Gastroesophageal sphincter (tissue), 4 donors: ENCODE results near the gene EGR2. TPM values are rescaled to one million over a fixed set of nuclear protein-coding genes. Genes with fewer than 3 reads are reported as not detected.

ENCODE experiments used
- ATAC-seq: fragments of 150-250 bp; one replicate; pipeline ENCODE4 v1.9.1; 2016; ENCODE audit warnings: mild to moderate bottlenecking, moderate library complexity
- H3K27ac ChIP-seq, 4 donors: fragments of 200-600 bp; sonication (generic) in 3 of 4; 1 replicate in 3 of 4; 2 replicates in 1 of 4; pipeline ENCODE4 v1.5.1; 2016 to 2019
- H3K27me3 ChIP-seq: fragments of 200-600 bp; sonication (generic); one replicate; pipeline ENCODE4 v1.5.1; 2019
- H3K36me3 ChIP-seq, 2 donors: fragments of 200-600 bp; sonication (generic); one replicate each; pipeline ENCODE4 v1.5.1; 2019; ENCODE audit warnings: control low read depth in 1 of 2
- H3K4me1 ChIP-seq, 3 donors: fragments of 200-600 bp; sonication (generic); 1 replicate in 2 of 3; 2 replicates in 1 of 3; pipeline ENCODE4 v1.5.1; 2016 to 2019; ENCODE audit warnings: control low read depth in 2 of 3
- H3K4me3 ChIP-seq, 2 donors: fragments of 200-600 bp; sonication (generic); one replicate each; pipeline ENCODE4 v1.5.1; 2019; ENCODE audit warnings: mild to moderate bottlenecking in 1 of 2, moderate library complexity in 1 of 2
- H3K9me3 ChIP-seq, 3 donors: fragments of 200-600 bp; sonication (generic); one replicate each; pipeline ENCODE4 v1.5.1; 2017 to 2019; ENCODE audit warnings: control low read depth in 2 of 3
- EP300 ChIP-seq: sonication (generic); formaldehyde crosslinking; IDR thresholded peaks from one replicate; pipeline ENCODE4 v1.6.1; 2017; ENCODE audit warnings: antibody characterized with exemption, mild to moderate bottlenecking
- POLR2A ChIP-seq, 2 donors: fragments of 450-650 bp; IDR thresholded peaks; one replicate each; pipeline ENCODE4 v1.6.1; 2017; ENCODE audit warnings: antibody characterized with exemption in 2 of 2, mild to moderate bottlenecking in 2 of 2, moderate library complexity in 1 of 2
- POLR2AphosphoS5 ChIP-seq: sonication (generic); formaldehyde crosslinking; IDR thresholded peaks from one replicate; pipeline ENCODE4 v1.6.1; 2017; ENCODE audit warnings: antibody characterized with exemption
- WGBS, 2 donors: methylation state at CpG; one replicate each; pipeline ENCODE4 v1.1.5; 2018; ENCODE audit warnings: low coverage in 1 of 2; 5-methylcytosine and 5-hydroxymethylcytosine counted together
- total RNA-seq, 4 donors: library from RNA; depleted of rRNA; stranded (reverse); fragments of >200 nt; gene quantifications; one replicate each; pipeline ENCODE4 v1.1.0, GENCODE V29; 2016
- TF ChIP-seq, protein P1 (sequence below), 4 experiments: fragments of 200-600 bp in 2 of 4; fragments of 450-650 bp in 2 of 4; sonication (generic) in 1 of 4; IDR thresholded peaks; one replicate each; pipeline ENCODE4 v1.5.1; 2017 to 2019; ENCODE audit warnings: antibody characterized with exemption in 4 of 4, mild to moderate bottlenecking in 2 of 4, moderate library complexity in 2 of 4

The EGR2 gene
- total RNA-seq, 4 donors from 2014 or later = 0.52 to 1.3 (median 1.1) TPM

DNA sequence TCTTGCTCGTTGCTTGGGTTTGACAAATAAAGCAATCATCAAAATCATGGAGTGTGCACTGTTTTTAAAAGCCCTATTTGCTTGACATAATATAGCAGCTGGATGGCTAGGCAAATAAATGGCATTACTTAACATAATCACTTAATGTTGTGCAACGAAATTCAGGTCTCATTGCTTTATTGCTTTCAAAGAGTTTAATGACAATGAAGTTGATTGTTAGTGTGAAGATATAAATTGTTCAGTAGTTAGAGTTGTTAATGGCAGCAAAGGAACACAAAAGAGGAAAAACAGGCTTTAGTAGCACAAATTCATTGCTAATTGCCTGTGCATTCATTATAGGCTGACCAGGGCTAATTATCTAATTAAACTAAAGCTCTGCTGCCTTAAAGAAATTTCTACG is 19.3 kb downstream of the EGR2 start:
- peaks cover 23% of the 10 kb centered on the region for H3K27me3 ChIP-seq
- no peak for TF ChIP-seq POLR2A (IDR thresholded peaks at IDR 0.05)
- TF ChIP-seq, protein P1, sequence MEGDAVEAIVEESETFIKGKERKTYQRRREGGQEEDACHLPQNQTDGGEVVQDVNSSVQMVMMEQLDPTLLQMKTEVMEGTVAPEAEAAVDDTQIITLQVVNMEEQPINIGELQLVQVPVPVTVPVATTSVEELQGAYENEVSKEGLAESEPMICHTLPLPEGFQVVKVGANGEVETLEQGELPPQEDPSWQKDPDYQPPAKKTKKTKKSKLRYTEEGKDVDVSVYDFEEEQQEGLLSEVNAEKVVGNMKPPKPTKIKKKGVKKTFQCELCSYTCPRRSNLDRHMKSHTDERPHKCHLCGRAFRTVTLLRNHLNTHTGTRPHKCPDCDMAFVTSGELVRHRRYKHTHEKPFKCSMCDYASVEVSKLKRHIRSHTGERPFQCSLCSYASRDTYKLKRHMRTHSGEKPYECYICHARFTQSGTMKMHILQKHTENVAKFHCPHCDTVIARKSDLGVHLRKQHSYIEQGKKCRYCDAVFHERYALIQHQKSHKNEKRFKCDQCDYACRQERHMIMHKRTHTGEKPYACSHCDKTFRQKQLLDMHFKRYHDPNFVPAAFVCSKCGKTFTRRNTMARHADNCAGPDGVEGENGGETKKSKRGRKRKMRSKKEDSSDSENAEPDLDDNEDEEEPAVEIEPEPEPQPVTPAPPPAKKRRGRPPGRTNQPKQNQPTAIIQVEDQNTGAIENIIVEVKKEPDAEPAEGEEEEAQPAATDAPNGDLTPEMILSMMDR (IDR thresholded peaks at IDR 0.05) = no peak
- no peak for TF ChIP-seq EP300
- no peak for TF ChIP-seq POLR2AphosphoS5
- WGBS, 2 donors = 68 to 82% methylated on average over 3 of the region's 3 CpGs
- ATAC-seq = no peak
- H3K36me3 ChIP-seq = no peaks in the 10 kb centered on the region
- H3K4me3 ChIP-seq = no peak overlapping the region
- H3K27ac ChIP-seq = no peak overlapping the region
- no peaks in the 10 kb centered on the region for H3K4me1 ChIP-seq
- no peaks in the 10 kb centered on the region for H3K9me3 ChIP-seq

DNA sequence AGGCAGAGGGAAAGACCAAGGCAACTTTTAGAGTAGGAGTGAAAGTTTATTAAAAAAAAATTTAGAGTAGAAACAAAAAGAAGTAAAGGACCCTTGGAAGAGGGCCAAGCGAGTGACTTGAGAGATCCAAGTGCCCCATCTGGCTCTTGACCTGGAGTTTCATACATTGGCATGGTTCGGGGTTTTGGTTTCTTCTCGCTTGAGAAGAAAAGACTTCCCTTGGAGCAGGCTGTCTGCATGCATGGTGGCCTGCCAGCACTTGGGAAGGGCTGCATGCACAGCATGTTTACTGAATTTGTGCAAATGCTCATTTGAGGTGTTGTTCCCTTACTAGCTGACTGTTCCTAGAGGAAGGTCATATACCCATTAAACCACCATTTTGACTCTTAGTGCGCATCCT is 20.4 kb downstream of the EGR2 start:
- Histone ChIP-seq H3K4me1 (no peaks in the 10 kb centered on the region), H3K27me3 (peaks cover 23% of the 10 kb centered on the region), H3K27ac (no peak overlapping the region), H3K4me3 (no peak overlapping the region), H3K9me3 (no peaks in the 10 kb centered on the region), H3K36me3 (no peaks in the 10 kb centered on the region)
- no peak for TF ChIP-seq EP300
- no peak for TF ChIP-seq POLR2AphosphoS5
- no peak for TF ChIP-seq POLR2A (IDR thresholded peaks at IDR 0.05)
- TF ChIP-seq, protein P1 (IDR thresholded peaks at IDR 0.05) = no peak
- WGBS, 2 donors = 69 to 90% methylated on average over 3 to 4 of the region's 4 CpGs
- ATAC-seq = no peak

DNA sequence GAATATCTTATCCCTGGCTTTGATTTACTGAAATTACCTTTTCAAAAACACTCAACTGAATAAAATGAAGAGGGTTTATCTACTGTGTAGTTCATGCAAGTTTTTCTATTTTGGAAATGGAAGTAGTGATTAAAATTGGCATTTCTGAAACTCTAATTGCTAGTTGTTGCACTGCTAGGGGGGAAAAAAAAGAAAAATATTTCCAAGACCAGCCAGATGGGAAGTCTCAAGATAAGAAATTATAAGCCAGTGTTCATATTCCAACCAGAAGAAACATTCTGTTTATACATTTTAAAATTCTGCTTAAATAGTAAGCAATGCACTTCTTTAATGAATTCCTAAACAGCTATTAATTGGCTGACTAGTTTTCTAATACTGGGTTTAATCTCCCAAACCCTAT is 21.1 kb downstream of the EGR2 start:
- TF ChIP-seq EP300 (no peak), POLR2AphosphoS5 (no peak), POLR2A (IDR thresholded peaks at IDR 0.05) (no peak)
- TF ChIP-seq, protein P1 (IDR thresholded peaks at IDR 0.05) = no peak
- H3K4me1 ChIP-seq = no peaks in the 10 kb centered on the region
- no peak overlapping the region for H3K4me3 ChIP-seq
- H3K9me3 ChIP-seq = no peaks in the 10 kb centered on the region
- ATAC-seq = no peak
- peaks cover 23% of the 10 kb centered on the region for H3K27me3 ChIP-seq
- no peak overlapping the region for H3K27ac ChIP-seq
- H3K36me3 ChIP-seq = no peaks in the 10 kb centered on the region

DNA sequence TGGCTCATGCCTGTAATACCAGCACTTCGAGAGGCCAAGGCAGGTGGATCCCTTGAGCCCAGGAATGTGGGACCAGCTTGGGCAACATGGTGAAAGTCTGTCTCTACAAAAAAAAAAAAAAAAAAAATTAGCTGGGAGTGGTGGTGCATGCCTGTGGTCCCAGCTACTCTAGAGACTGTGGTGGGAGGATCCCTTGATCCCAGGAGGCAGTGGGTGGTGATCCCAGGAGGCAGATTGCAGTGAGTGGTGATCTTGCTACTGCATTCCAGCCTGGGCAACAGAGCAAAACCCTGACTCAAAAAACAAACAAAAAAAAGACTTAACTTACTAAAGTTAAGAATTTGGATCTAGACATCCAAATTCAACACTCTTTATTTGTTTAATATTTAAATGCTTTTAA is 21.9 kb downstream of the EGR2 start:
- Histone ChIP-seq H3K36me3 (no peaks in the 10 kb centered on the region), H3K27ac (no peak overlapping the region), H3K4me3 (no peak overlapping the region), H3K9me3 (no peaks in the 10 kb centered on the region), H3K4me1 (peaks cover 0 to 6% (median 5%) of the 10 kb centered on the region in 3 donors), H3K27me3 (peaks cover 20% of the 10 kb centered on the region)
- WGBS, 2 donors = no CpG with 5 or more reads among the region's 1 CpG
- no peak for ATAC-seq
- no peak for TF ChIP-seq POLR2A (IDR thresholded peaks at IDR 0.05)
- TF ChIP-seq, protein P1 (IDR thresholded peaks at IDR 0.05) = no peak
- TF ChIP-seq POLR2AphosphoS5 = no peak
- TF ChIP-seq EP300 = no peak

DNA sequence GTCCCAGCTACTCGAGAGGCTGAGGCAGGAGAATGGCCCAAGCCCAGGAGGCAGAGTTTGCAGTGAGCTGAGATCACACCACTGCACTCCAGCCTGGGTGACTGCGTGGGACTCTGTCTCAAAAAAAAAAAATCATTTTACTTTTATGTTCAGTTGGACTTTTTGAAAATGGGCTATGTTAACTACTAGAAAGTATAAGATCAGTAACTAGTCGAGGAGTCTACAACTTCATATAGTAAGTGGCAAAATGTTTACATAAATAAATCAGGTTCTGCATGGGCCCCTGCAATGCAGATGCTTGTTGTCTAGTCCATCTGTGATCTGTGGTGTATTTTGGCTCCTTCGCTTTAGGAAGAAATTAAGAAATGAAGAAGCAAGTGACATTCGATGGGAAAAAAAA is 23.9 kb downstream of the EGR2 start:
- ATAC-seq = no peak
- TF ChIP-seq EP300 (no peak), POLR2A (IDR thresholded peaks at IDR 0.05) (no peak), POLR2AphosphoS5 (no peak)
- TF ChIP-seq, protein P1 (IDR thresholded peaks at IDR 0.05) = no peak
- H3K4me3 ChIP-seq = no peak overlapping the region
- H3K9me3 ChIP-seq = no peaks in the 10 kb centered on the region
- H3K27me3 ChIP-seq = peaks cover 4% of the 10 kb centered on the region
- H3K27ac ChIP-seq = no peak overlapping the region
- WGBS, 2 donors = 71 to 74% methylated on average over 3 to 4 of the region's 5 CpGs
- peaks cover 0 to 15% (median 12%) of the 10 kb centered on the region in 3 donors for H3K4me1 ChIP-seq
- no peaks in the 10 kb centered on the region for H3K36me3 ChIP-seq
